Tibial artery (tissue), 4 donors: ENCODE data around the gene CCDC13.
A peak's percentile ranks its signal among the peaks of the same experiment; 100 is the strongest.

ENCODE experiments used
- DNase-seq, 2 donors: peaks; one replicate each; pipeline ENCODE4 v3.0.0-alpha.2; 2019
- H3K27ac ChIP-seq, 2 donors: fragments of 200-600 bp; sonication (generic) in 1 of 2; 1 replicate in 1 of 2; 2 replicates in 1 of 2; pipeline ENCODE4 v1.5.1; 2018 to 2019; ENCODE audit warnings: mild to moderate bottlenecking in 1 of 2
- H3K27me3 ChIP-seq, 2 donors: fragments of 200-600 bp; sonication (generic) in 1 of 2; one replicate each; pipeline versions ENCODE4 v1.5.1 to v1.6.0; 2016 to 2019
- H3K36me3 ChIP-seq, 3 donors: fragments of 200-600 bp; sonication (generic) in 2 of 3; one replicate each; pipeline ENCODE4 v1.5.1; 2016 to 2019; ENCODE audit warnings: mild to moderate bottlenecking in 2 of 3
- H3K4me1 ChIP-seq, 4 donors: fragments of 200-600 bp; sonication (generic) in 2 of 4; 1 replicate in 3 of 4; 2 replicates in 1 of 4; pipeline ENCODE4 v1.5.1; 2016 to 2019
- H3K4me3 ChIP-seq, 2 donors: fragments of 200-600 bp; sonication (generic) in 1 of 2; 1 replicate in 1 of 2; 2 replicates in 1 of 2; pipeline ENCODE4 v1.5.1; 2018 to 2019; ENCODE audit warnings: mild to moderate bottlenecking in 2 of 2
- H3K9me3 ChIP-seq, 3 donors: fragments of 200-600 bp; sonication (generic) in 1 of 3; one replicate each; pipeline ENCODE4 v1.5.1; 2016 to 2019
- CTCF ChIP-seq, 2 experiments: fragments of 200-600 bp in 1 of 2; fragments of 450-650 bp in 1 of 2; IDR thresholded peaks; one replicate each; pipeline ENCODE4 v1.5.1; 2017 to 2019; ENCODE audit warnings: antibody characterized with exemption in 2 of 2, mild to moderate bottlenecking in 1 of 2, moderate library complexity in 1 of 2
- intact Hi-C: fragments of 100-400 bp; cut with DNase I; formaldehyde crosslinking; loops from one replicate; pipeline ENCODE4 v1.15.0; 2023; ENCODE audit warnings: low total_unique reads

The CCDC13 gene

DNA sequence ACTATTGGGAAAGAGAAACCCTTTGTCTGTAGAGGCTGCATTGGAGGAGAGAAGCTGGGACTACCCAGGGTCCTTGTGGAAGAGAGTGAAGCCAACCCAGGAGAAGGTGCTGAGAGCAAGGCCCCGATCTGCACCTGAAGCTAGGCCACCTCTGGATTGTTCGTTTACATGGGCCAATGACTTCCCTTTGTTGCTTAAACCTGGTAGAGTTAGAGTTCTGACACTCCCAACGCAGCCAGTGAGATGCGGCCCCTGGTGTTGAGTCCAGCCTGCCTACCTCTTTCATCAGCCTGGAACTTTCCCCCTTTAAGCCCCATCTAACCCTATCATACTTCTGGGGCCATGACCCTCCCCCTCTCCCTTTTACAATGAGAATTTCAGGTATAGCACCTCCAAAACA lies 30.8 kb downstream of the CCDC13 start:
- Histone ChIP-seq H3K36me3 (no peaks in the 10 kb centered on the region), H3K9me3 (no peaks in the 10 kb centered on the region), H3K27me3 (no peaks in the 10 kb centered on the region), H3K4me1 (peaks cover 0 to 47% (median 36%) of the 10 kb centered on the region in 4 donors), H3K4me3 (no peak overlapping the region), H3K27ac (peak overlapping the region; percentile 11 to 89)
- TF ChIP-seq CTCF (IDR thresholded peaks at IDR 0.05): no peak
- intact Hi-C loops: no loop called here
- DNase-seq: peak in 1 of 2 donors; percentile 13

- H3K4me1 ChIP-seq: peaks cover 0 to 43% (median 33%) of the 10 kb centered on the region in 4 donors
- TF ChIP-seq CTCF (IDR thresholded peaks at IDR 0.05): no peak
Observed at GRCh38 chr3:42741796-42742195, 31.3 kb downstream of the CCDC13 start.

GRCh38 chr3:42739401-42740158 lies 33.5 kb downstream of the CCDC13 start:
- intact Hi-C loops: no loop called here
- no peak for TF ChIP-seq CTCF (IDR thresholded peaks at IDR 0.05)
- DNase-seq: peak; percentile 81 to 92
- no peaks in the 10 kb centered on the region for H3K36me3 ChIP-seq
- H3K4me3 ChIP-seq: no peak overlapping the region
- H3K4me1 ChIP-seq: peaks cover 0 to 20% (median 15%) of the 10 kb centered on the region in 4 donors
- H3K27me3 ChIP-seq: no peaks in the 10 kb centered on the region
- H3K27ac ChIP-seq: peak overlapping the region; percentile 64 to 89
- no peaks in the 10 kb centered on the region for H3K9me3 ChIP-seq

More at GRCh38 chr3:42741796-42742195, 31.3 kb downstream of the CCDC13 start:
- H3K27me3 ChIP-seq: no peaks in the 10 kb centered on the region
- no peaks in the 10 kb centered on the region for H3K9me3 ChIP-seq
- H3K36me3 ChIP-seq: no peaks in the 10 kb centered on the region
- peak in 1 of 2 donors; percentile 7 for DNase-seq
- intact Hi-C loops: no loop called here
- no peak overlapping the region for H3K4me3 ChIP-seq
- peak overlapping the region; percentile 11 to 89 for H3K27ac ChIP-seq

DNA sequence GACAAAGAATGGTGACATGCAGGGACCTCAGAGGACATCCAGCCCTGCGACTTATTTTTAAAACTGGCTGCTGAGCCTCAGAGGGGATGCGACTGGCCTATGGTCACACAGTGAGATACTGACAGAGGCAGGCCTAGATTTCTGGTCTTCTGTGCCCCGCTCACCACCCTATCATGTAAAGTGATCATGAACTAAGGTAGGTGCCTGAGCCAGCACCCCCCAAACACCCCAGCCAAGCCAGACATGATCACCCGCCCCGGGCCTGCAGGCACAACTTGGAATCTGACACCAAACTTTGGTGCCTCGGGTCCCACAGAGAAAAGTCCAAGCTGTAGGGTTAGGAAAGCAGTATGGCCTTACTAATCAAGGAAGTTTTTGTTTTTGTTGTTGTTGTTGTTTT lies 36.5 kb downstream of the CCDC13 start:
- Histone ChIP-seq H3K27me3 (no peaks in the 10 kb centered on the region), H3K9me3 (no peaks in the 10 kb centered on the region), H3K4me3 (no peak overlapping the region), H3K4me1 (peaks cover 0 to 19% (median 12%) of the 10 kb centered on the region in 4 donors), H3K27ac (no peak overlapping the region), H3K36me3 (no peaks in the 10 kb centered on the region)
- intact Hi-C loops: no loop called here
- no peak for TF ChIP-seq CTCF (IDR thresholded peaks at IDR 0.05)
- no peak for DNase-seq

DNA sequence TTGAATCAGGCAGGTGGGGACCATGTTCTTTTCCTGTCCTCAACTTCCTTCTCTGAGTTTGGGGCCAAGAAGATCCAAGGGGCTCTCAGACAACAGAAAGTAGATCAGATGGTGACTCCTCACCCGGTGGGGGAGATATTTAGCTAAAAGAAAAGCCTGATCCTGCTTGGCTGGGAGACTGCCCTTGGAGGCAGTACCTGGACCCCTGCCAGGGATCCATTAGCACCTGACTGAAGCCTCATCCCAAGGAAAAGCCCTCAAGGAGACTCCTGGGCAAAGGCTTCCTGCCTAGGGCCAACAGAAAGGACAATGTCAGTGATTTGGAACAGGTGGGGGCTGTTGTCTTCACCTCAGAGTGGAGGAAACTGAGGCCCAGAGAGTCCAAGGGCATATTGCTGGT lies 37.0 kb downstream of the CCDC13 start:
- intact Hi-C loops: no loop called here
- H3K4me1 ChIP-seq: peaks cover 0 to 19% (median 12%) of the 10 kb centered on the region in 4 donors
- no peaks in the 10 kb centered on the region for H3K36me3 ChIP-seq
- no peak overlapping the region for H3K4me3 ChIP-seq
- no peak for TF ChIP-seq CTCF (IDR thresholded peaks at IDR 0.05)
- no peaks in the 10 kb centered on the region for H3K27me3 ChIP-seq
- H3K27ac ChIP-seq: no peak overlapping the region
- DNase-seq: no peak
- H3K9me3 ChIP-seq: no peaks in the 10 kb centered on the region
